HCT116 (cell line): Measurements from ENCODE around the gene C1orf94. TPM values are rescaled to one million over a fixed set of nuclear protein-coding genes. Genes with fewer than 3 reads are reported as not detected.

Source experiments
- ATAC-seq: fragments of 200-7000 bp; cut with Tn5 transposase; 2 replicates; pipeline ENCODE4 v1.9.1; 2020; ENCODE audit warnings: mild to moderate bottlenecking, moderate library complexity
- BruUV-seq: library from RNA; stranded (reverse); fragments of 400-500 nt; replicated peaks from 2 replicates; lab custom pipeline; 2021; lab: Mats Ljungman, UMichigan
- CTCF ChIA-PET: fragments of 300-600 bp; sonication (Branson Sonifier 250); formaldehyde crosslinking; loops from one replicate; lab custom pipeline; 2021; ENCODE audit warnings: antibody characterized with exemption; lab: Charles Lee
- POLR2A ChIA-PET: fragments of 300-600, 350-600 bp; sonication (Branson Sonifier 250); formaldehyde crosslinking; loops from one replicate; lab custom pipeline; 2021; ENCODE audit warnings: antibody characterized with exemption; lab: Charles Lee
- RAD21 ChIA-PET, 2 experiments: fragments of 300-600 bp; sonication (Branson Sonifier 250); formaldehyde crosslinking; loops; one replicate each; lab custom pipeline; 2023; ENCODE audit warnings: low total read pairs in 2 of 2; ENCODE audit not compliant: uncharacterized antibody in 2 of 2, unreplicated experiment in 2 of 2, low non-redundant PET in 1 of 2; lab: Charles Lee
- DNase-seq: peaks from one replicate; pipeline ENCODE4 v3.0.0-alpha.2; 2010; ENCODE audit warnings: low read depth, low spot score
- H2AFZ ChIP-seq: fragments of 200-600 bp; shearing (Covaris generic), sonication (generic); 2 replicates; pipeline ENCODE4 v1.6.1; 2017; ENCODE audit warnings: low read depth, mixed run types, mixed read lengths, antibody characterized with exemption, low read length; ENCODE audit not compliant: poor library complexity, severe bottlenecking
- H3K27ac ChIP-seq: 2 replicates; pipeline ENCODE4 v1.5.1; 2012; ENCODE audit warnings: low read depth, low read length
- H3K27me3 ChIP-seq: fragments of 200-600 bp; sonication (generic); 2 replicates; pipeline ENCODE4 v1.6.1; 2016; ENCODE audit warnings: mixed run types, low read length, mixed read lengths; ENCODE audit not compliant: insufficient read depth
- H3K36me3 ChIP-seq, 2 experiments: fragments of 200-500 bp in 1 of 2; fragments of 200-600 bp in 1 of 2; sonication (Bioruptor generic) in 1 of 2; sonication (generic) in 1 of 2; 2 replicates each; pipeline versions ENCODE4 v1.5.1 to v1.6.1; 2014 to 2016; ENCODE audit warnings: low read length in 2 of 2, inconsistent platforms in 1 of 2, mixed read lengths in 1 of 2, mixed run types in 1 of 2; ENCODE audit not compliant: insufficient read depth in 2 of 2, control insufficient read depth in 1 of 2
- H3K4me1 ChIP-seq, 2 experiments: fragments of 200-600 bp in 1 of 2; sonication (generic) in 1 of 2; 2 replicates each; pipeline versions ENCODE4 v1.5.1 to v1.6.1; 2012 to 2017; ENCODE audit warnings: low read length in 2 of 2, inconsistent platforms in 1 of 2, mild to moderate bottlenecking in 1 of 2, mixed read lengths in 1 of 2, mixed run types in 1 of 2, moderate library complexity in 1 of 2; ENCODE audit not compliant: insufficient read depth in 2 of 2, control insufficient read depth in 1 of 2
- H3K4me2 ChIP-seq: fragments of 200-600 bp; sonication (generic); 2 replicates; pipeline ENCODE4 v1.6.1; 2017; ENCODE audit warnings: mixed run types, low read length, mixed read lengths
- H3K4me3 ChIP-seq, 2 experiments: fragments of 200-600 bp in 1 of 2; sonication (generic) in 1 of 2; replicated peaks in 1 of 2; 2 replicates each; pipeline ENCODE4 v1.5.1; 2011 to 2016; ENCODE audit warnings: low read length in 2 of 2, control low read depth in 1 of 2, low read depth in 1 of 2, mild to moderate bottlenecking in 1 of 2, mixed read lengths in 1 of 2, mixed run types in 1 of 2
- H3K79me2 ChIP-seq: fragments of 200-600 bp; sonication (generic); 2 replicates; pipeline ENCODE4 v1.6.1; 2017; ENCODE audit warnings: mild to moderate bottlenecking, mixed run types, low read length, moderate library complexity, mixed read lengths; ENCODE audit not compliant: insufficient read depth
- H3K9ac ChIP-seq: fragments of 200-600 bp; sonication (generic); 2 replicates; pipeline ENCODE4 v1.6.1; 2016; ENCODE audit warnings: low read length, mixed read lengths
- H3K9me2 ChIP-seq: fragments of 200-600 bp; sonication (generic), shearing (Covaris generic); 2 replicates; pipeline ENCODE4 v1.6.1; 2017; ENCODE audit warnings: mixed run types, mild to moderate bottlenecking, moderate library complexity; ENCODE audit not compliant: insufficient read depth
- H3K9me3 ChIP-seq, 2 experiments: fragments of 200-500 bp in 1 of 2; fragments of 200-600 bp in 1 of 2; sonication (Bioruptor generic) in 1 of 2; sonication (generic) in 1 of 2; 2 replicates each; pipeline ENCODE4 v1.6.1; 2014 to 2017; ENCODE audit warnings: low read length in 2 of 2, mixed read lengths in 2 of 2, inconsistent platforms in 1 of 2, low read depth in 1 of 2, mild to moderate bottlenecking in 1 of 2, mixed run types in 1 of 2, moderate library complexity in 1 of 2; ENCODE audit not compliant: control insufficient read depth in 1 of 2, insufficient read depth in 1 of 2
- H4K20me1 ChIP-seq: fragments of 200-600 bp; sonication (generic), shearing (Covaris generic); 2 replicates; pipeline ENCODE4 v1.6.1; 2017; ENCODE audit warnings: mixed run types, mild to moderate bottlenecking, moderate library complexity; ENCODE audit not compliant: insufficient read depth
- CEBPB ChIP-seq: IDR thresholded peaks from 2 replicates; pipeline ENCODE4 v1.6.1; 2012; ENCODE audit warnings: low read depth
- EGR1 ChIP-seq: IDR thresholded peaks from 2 replicates; pipeline ENCODE4 v1.6.1; 2012; ENCODE audit warnings: low read depth
- ELF1 ChIP-seq: IDR thresholded peaks from 2 replicates; pipeline ENCODE4 v1.6.1; 2012; ENCODE audit warnings: low read depth, borderline replicate concordance
- EZH2 ChIP-seq: fragments of 200-600 bp; sonication (generic); IDR thresholded peaks from 2 replicates; pipeline ENCODE4 v1.6.1; 2017; ENCODE audit warnings: antibody characterized with exemption, mixed run types
- FOSL1 ChIP-seq: IDR thresholded peaks from 2 replicates; pipeline ENCODE4 v1.6.1; 2012; ENCODE audit warnings: low read depth
- POLR2A ChIP-seq: IDR thresholded peaks from 2 replicates; pipeline ENCODE4 v1.7.0; 2011; ENCODE audit warnings: borderline replicate concordance; ENCODE audit not compliant: insufficient read depth, insufficient read length; ENCODE audit errors: extremely low read depth
- POLR2AphosphoS5 ChIP-seq: IDR thresholded peaks from 2 replicates; pipeline ENCODE4 v1.6.1; 2011; ENCODE audit warnings: mild to moderate bottlenecking, low read depth, low read length, moderate library complexity
- RAD21 ChIP-seq: IDR thresholded peaks from 2 replicates; pipeline ENCODE4 v1.6.1; 2012; ENCODE audit warnings: low read depth, mild to moderate bottlenecking
- SIN3A ChIP-seq: IDR thresholded peaks from 2 replicates; pipeline ENCODE4 v1.6.1; 2012; ENCODE audit warnings: low read depth
- SP1 ChIP-seq: IDR thresholded peaks from 2 replicates; pipeline ENCODE4 v1.6.1; 2012; ENCODE audit warnings: low read depth
- TCF7L2 ChIP-seq: IDR thresholded peaks from 2 replicates; pipeline ENCODE4 v1.7.0; 2011; ENCODE audit warnings: borderline replicate concordance, inconsistent platforms; ENCODE audit not compliant: insufficient read depth, insufficient read length; ENCODE audit errors: extremely low read depth
- YY1 ChIP-seq: IDR thresholded peaks from 2 replicates; pipeline ENCODE4 v1.6.1; 2011; ENCODE audit warnings: low read length, low read depth, moderate library complexity, mild to moderate bottlenecking; ENCODE audit not compliant: insufficient replicate concordance; ENCODE audit errors: extremely low read depth
- ZFX ChIP-seq: fragments of 450-650 bp; IDR thresholded peaks from 2 replicates; pipeline ENCODE4 v1.6.1; 2017
- ZNF274 ChIP-seq: fragments of 200-500 bp; sonication (Bioruptor generic); IDR thresholded peaks from 2 replicates; pipeline ENCODE4 v1.6.1; 2014; ENCODE audit warnings: mild to moderate bottlenecking, low read depth, low read length, inconsistent platforms
- intact Hi-C: fragments of 100-400 bp; cut with micrococcal nuclease; formaldehyde crosslinking; loops from 2 replicates; pipeline ENCODE4 v1.10.0; 2022
- total RNA-seq: library from RNA; stranded (reverse); gene quantifications from one replicate; pipeline ENCODE4 v1.2.1, GENCODE V29; 2021; ENCODE audit not compliant: unreplicated experiment
- TF ChIP-seq, protein P1 (sequence below): IDR thresholded peaks from 2 replicates; pipeline ENCODE4 v1.6.1; 2012; ENCODE audit warnings: low read depth
- TF ChIP-seq, protein P2 (sequence below), 3 experiments: fragments of 200-600 bp in 1 of 3; sonication (generic) in 1 of 3; IDR thresholded peaks in 2 of 3; conservative IDR thresholded peaks in 1 of 3; 2 replicates each; pipeline ENCODE4 v1.5.1; 2012 to 2017; ENCODE audit warnings: low read depth in 2 of 3, low read length in 2 of 3, antibody characterized with exemption in 1 of 3, borderline replicate concordance in 1 of 3, control low read depth in 1 of 3, mild to moderate bottlenecking in 1 of 3, mixed read lengths in 1 of 3, mixed run types in 1 of 3, moderate library complexity in 1 of 3; ENCODE audit not compliant: insufficient read depth in 1 of 3
- TF ChIP-seq, protein P3 (sequence below): IDR thresholded peaks from 2 replicates; pipeline ENCODE4 v1.6.1; 2012

Gene C1orf94
- total RNA-seq, 1 experiment from 2014 or later, result not detected

DNA sequence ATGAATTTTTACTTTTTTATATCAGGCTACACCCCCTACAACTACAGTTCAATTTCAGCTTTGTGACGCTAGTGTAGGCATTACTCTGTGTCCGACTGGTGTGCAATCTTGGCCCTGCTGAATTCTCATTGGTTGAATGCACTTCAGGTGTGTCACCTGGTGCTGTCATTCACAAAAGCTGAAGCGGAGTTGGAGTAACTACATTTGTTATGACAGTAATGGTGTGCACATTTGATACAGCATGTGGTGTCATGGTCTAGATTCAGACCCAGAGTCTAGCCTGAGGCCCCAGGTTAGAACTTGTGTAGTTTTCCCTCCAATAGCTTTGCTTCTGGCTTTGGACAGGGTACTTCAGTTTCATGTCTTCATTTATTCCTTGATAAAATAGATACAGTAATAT lies 88.7 kb downstream of the C1orf94 start:
- CTCF ChIA-PET, result no interaction called here
- no peaks in the 10 kb centered on the region for H3K79me2 ChIP-seq
- POLR2A ChIA-PET, result no interaction called here

DNA sequence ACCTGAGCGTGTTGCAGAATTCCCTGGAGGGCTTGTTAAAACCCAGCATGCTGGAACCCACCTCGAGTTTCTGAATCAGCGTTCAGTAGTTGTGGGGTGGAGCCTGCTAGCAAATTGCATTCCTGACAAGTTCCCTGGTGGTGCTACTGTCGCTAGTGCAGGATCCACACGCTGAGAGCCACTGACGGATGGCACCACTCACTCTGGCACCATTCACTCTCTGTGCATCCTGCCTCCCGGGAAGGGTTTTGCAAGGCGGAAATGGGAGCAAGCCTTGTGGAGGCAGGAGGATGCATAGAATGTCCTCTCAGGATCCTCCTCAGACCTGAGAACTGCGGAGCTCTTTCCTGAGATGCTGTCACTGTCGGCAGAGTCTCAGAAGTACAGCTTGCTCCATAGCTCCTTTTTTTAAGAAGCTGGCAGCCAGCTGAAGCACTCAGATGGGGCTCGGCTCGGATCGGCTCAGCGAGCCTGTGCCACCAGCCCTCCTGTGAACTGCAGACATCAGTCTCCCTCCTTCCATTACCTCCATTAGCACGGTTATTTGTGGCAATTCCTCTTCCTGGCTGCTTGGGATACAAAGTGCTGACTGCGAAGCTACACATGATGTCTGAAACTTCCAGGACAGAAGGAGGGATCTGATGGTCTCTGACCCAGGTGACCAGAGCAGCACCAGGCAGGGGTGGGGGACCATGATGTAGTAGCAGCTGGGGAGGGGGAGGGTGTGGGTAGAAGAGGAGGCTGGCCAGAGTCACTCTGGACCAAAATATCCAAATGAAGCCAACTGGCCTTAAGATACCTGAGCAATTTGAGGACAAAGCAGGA lies 89.6 kb downstream of the C1orf94 start:
- ChIA-PET CTCF (no interaction called here), POLR2A (no interaction called here), RAD21 (no interaction called here)
- Histone ChIP-seq H3K27me3 (peaks cover 23% of the 10 kb centered on the region), H3K9ac (no peak overlapping the region), H3K79me2 (no peaks in the 10 kb centered on the region), H3K27ac (no peak overlapping the region), H3K4me3 (no peak overlapping the region), H2AFZ (no peak overlapping the region), H3K9me3 (no peaks in the 10 kb centered on the region), H3K9me2 (no peaks in the 10 kb centered on the region), H4K20me1 (no peaks in the 10 kb centered on the region; the same call in 1 of the 2 replicates), H3K4me1 (no peaks in the 10 kb centered on the region), H3K4me2 (no peak overlapping the region), H3K36me3 (no peaks in the 10 kb centered on the region)
- no TSS peak for BruUV-seq
- DNase-seq, result no peak
- ATAC-seq, result no peak
- intact Hi-C loops, result no loop called here
- TF ChIP-seq ZNF274 (no peak), SP1 (no peak), ZFX (no peak), YY1 (no peak), POLR2A (no peak), CEBPB (no peak), RAD21 (no peak), EGR1 (no peak)
- TF ChIP-seq, protein P1, sequence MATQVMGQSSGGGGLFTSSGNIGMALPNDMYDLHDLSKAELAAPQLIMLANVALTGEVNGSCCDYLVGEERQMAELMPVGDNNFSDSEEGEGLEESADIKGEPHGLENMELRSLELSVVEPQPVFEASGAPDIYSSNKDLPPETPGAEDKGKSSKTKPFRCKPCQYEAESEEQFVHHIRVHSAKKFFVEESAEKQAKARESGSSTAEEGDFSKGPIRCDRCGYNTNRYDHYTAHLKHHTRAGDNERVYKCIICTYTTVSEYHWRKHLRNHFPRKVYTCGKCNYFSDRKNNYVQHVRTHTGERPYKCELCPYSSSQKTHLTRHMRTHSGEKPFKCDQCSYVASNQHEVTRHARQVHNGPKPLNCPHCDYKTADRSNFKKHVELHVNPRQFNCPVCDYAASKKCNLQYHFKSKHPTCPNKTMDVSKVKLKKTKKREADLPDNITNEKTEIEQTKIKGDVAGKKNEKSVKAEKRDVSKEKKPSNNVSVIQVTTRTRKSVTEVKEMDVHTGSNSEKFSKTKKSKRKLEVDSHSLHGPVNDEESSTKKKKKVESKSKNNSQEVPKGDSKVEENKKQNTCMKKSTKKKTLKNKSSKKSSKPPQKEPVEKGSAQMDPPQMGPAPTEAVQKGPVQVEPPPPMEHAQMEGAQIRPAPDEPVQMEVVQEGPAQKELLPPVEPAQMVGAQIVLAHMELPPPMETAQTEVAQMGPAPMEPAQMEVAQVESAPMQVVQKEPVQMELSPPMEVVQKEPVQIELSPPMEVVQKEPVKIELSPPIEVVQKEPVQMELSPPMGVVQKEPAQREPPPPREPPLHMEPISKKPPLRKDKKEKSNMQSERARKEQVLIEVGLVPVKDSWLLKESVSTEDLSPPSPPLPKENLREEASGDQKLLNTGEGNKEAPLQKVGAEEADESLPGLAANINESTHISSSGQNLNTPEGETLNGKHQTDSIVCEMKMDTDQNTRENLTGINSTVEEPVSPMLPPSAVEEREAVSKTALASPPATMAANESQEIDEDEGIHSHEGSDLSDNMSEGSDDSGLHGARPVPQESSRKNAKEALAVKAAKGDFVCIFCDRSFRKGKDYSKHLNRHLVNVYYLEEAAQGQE, result no peak
- TF ChIP-seq, protein P2, sequence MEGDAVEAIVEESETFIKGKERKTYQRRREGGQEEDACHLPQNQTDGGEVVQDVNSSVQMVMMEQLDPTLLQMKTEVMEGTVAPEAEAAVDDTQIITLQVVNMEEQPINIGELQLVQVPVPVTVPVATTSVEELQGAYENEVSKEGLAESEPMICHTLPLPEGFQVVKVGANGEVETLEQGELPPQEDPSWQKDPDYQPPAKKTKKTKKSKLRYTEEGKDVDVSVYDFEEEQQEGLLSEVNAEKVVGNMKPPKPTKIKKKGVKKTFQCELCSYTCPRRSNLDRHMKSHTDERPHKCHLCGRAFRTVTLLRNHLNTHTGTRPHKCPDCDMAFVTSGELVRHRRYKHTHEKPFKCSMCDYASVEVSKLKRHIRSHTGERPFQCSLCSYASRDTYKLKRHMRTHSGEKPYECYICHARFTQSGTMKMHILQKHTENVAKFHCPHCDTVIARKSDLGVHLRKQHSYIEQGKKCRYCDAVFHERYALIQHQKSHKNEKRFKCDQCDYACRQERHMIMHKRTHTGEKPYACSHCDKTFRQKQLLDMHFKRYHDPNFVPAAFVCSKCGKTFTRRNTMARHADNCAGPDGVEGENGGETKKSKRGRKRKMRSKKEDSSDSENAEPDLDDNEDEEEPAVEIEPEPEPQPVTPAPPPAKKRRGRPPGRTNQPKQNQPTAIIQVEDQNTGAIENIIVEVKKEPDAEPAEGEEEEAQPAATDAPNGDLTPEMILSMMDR (IDR thresholded peaks at IDR 0.05 in 2 of 3, conservative IDR thresholded peaks at IDR 0.05 in 1 of 3; ENCODE audit: borderline replicate concordance in 1 of 3, insufficient read depth in 1 of 3, low read depth in 2 of 3, low read length in 2 of 3), result no peak
- TF ChIP-seq, protein P3, sequence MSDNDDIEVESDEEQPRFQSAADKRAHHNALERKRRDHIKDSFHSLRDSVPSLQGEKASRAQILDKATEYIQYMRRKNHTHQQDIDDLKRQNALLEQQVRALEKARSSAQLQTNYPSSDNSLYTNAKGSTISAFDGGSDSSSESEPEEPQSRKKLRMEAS, result no peak

More for the DNA sequence above, 88.7 kb downstream of the C1orf94 start:
- Histone ChIP-seq H3K4me3 (no peak overlapping the region), H3K9me2 (no peaks in the 10 kb centered on the region), H3K4me1 (no peaks in the 10 kb centered on the region), H3K9me3 (no peaks in the 10 kb centered on the region), H3K36me3 (no peaks in the 10 kb centered on the region), H4K20me1 (no peaks in the 10 kb centered on the region; the same call in 1 of the 2 replicates), H3K27ac (no peak overlapping the region), H3K9ac (no peak overlapping the region), H2AFZ (no peak overlapping the region), H3K4me2 (no peak overlapping the region), H3K27me3 (peaks cover 26% of the 10 kb centered on the region)
- DNase-seq, result no peak
- no peak for ATAC-seq
- TF ChIP-seq ELF1, result no peak
- TF ChIP-seq POLR2AphosphoS5, result no peak
- no peak for TF ChIP-seq ZNF274
- no peak for TF ChIP-seq EZH2
- no peak for TF ChIP-seq EGR1
- no peak for TF ChIP-seq SP1
- TF ChIP-seq FOSL1, result no peak
- no peak for TF ChIP-seq TCF7L2
- TF ChIP-seq SIN3A, result no peak
- intact Hi-C loops, result no loop called here
- BruUV-seq, result no TSS peak
- RAD21 ChIA-PET, result no interaction called here
